Erythroblast (primary cell): ENCODE results near the gene ANXA5.

Experiments
- GATA1 ChIP-seq: IDR thresholded peaks from 2 replicates; pipeline ENCODE4 v1.6.1; 2011; ENCODE audit warnings: low read depth, mild to moderate bottlenecking, control low read depth, low read length, moderate library complexity
- POLR2A ChIP-seq: IDR thresholded peaks from 2 replicates; pipeline ENCODE4 v1.6.1; 2011; ENCODE audit warnings: mild to moderate bottlenecking, low read length

GRCh38 chr4:121734571-121734970 is 37.8 kb upstream of the ANXA5 start:
- TF ChIP-seq POLR2A (no peak), GATA1 (no peak)
